SJSA1 (cell line): ENCODE measurements around the gene SLC37A1. TPM values are rescaled to one million over a fixed set of nuclear protein-coding genes. Genes with fewer than 3 reads are reported as not detected.

Experiments
- DNase-seq, 2 experiments: peaks; one replicate each; pipeline ENCODE4 v3.0.0-alpha.2; 2015 to 2020; ENCODE audit warnings: low spot score in 2 of 2, low read depth in 1 of 2
- H3K27ac ChIP-seq: fragments of 250-450 bp; sonication (Bioruptor Pico); 2 replicates; pipeline ENCODE4 v1.5.1; 2020; ENCODE audit warnings: mild to moderate bottlenecking, moderate library complexity
- H3K27me3 ChIP-seq: fragments of 250-450 bp; sonication (Bioruptor Pico); replicated peaks from 2 replicates; pipeline ENCODE4 v1.5.1; 2020; ENCODE audit warnings: mild to moderate bottlenecking, moderate library complexity
- H3K36me3 ChIP-seq: fragments of 250-450 bp; sonication (Bioruptor Pico); 2 replicates; pipeline ENCODE4 v1.5.1; 2020; ENCODE audit warnings: mild to moderate bottlenecking
- H3K4me1 ChIP-seq: fragments of 250-450 bp; sonication (Bioruptor Pico); replicated peaks from 2 replicates; pipeline ENCODE4 v1.6.1; 2021; ENCODE audit warnings: mild to moderate bottlenecking
- H3K4me3 ChIP-seq: fragments of 250-450 bp; sonication (Bioruptor Pico); 2 replicates; pipeline ENCODE4 v1.5.1; 2020; ENCODE audit warnings: mild to moderate bottlenecking
- H3K9me3 ChIP-seq: fragments of 250-450 bp; sonication (Bioruptor Pico); replicated peaks from 2 replicates; pipeline ENCODE4 v1.5.1; 2020; ENCODE audit warnings: mild to moderate bottlenecking
- total RNA-seq: library from RNA; depleted of rRNA; stranded (reverse); fragments of >200 nt; shearing (Covaris generic); gene quantifications from 2 replicates; pipeline ENCODE4 v1.2.3, GENCODE V29; 2014

The SLC37A1 gene
- total RNA-seq, 1 experiment from 2014 or later = 5.2 TPM

GRCh38 chr21:42553435-42553834, 39.8 kb downstream of the SLC37A1 start:
- Histone ChIP-seq H3K27ac (no peak overlapping the region), H3K9me3 (no peaks in the 10 kb centered on the region), H3K27me3 (no peaks in the 10 kb centered on the region), H3K36me3 (no peaks in the 10 kb centered on the region), H3K4me3 (no peak overlapping the region), H3K4me1 (no peaks in the 10 kb centered on the region)
- DNase-seq = no peak

GRCh38 chr21:42554251-42554961, 40.8 kb downstream of the SLC37A1 start:
- H3K9me3 ChIP-seq = no peaks in the 10 kb centered on the region
- DNase-seq = no peak
- no peaks in the 10 kb centered on the region for H3K4me1 ChIP-seq
- no peaks in the 10 kb centered on the region for H3K36me3 ChIP-seq
- H3K27me3 ChIP-seq = no peaks in the 10 kb centered on the region
- no peak overlapping the region for H3K27ac ChIP-seq
- H3K4me3 ChIP-seq = no peak overlapping the region

GRCh38 chr21:42555756-42556438, 42.2 kb downstream of the SLC37A1 start:
- no peaks in the 10 kb centered on the region for H3K4me1 ChIP-seq
- H3K4me3 ChIP-seq = no peak overlapping the region
- no peak for DNase-seq
- H3K27ac ChIP-seq = no peak overlapping the region
- H3K36me3 ChIP-seq = no peaks in the 10 kb centered on the region
- no peaks in the 10 kb centered on the region for H3K9me3 ChIP-seq
- H3K27me3 ChIP-seq = no peaks in the 10 kb centered on the region

GRCh38 chr21:42556476-42556875, 42.8 kb downstream of the SLC37A1 start:
- H3K27ac ChIP-seq = no peak overlapping the region
- H3K9me3 ChIP-seq = no peaks in the 10 kb centered on the region
- no peak overlapping the region for H3K4me3 ChIP-seq
- no peaks in the 10 kb centered on the region for H3K36me3 ChIP-seq
- no peak for DNase-seq
- H3K4me1 ChIP-seq = no peaks in the 10 kb centered on the region
- no peaks in the 10 kb centered on the region for H3K27me3 ChIP-seq

GRCh38 chr21:42556960-42557359, 43.3 kb downstream of the SLC37A1 start:
- Histone ChIP-seq H3K36me3 (no peaks in the 10 kb centered on the region), H3K4me1 (no peaks in the 10 kb centered on the region), H3K27me3 (no peaks in the 10 kb centered on the region), H3K4me3 (no peak overlapping the region), H3K27ac (no peak overlapping the region), H3K9me3 (no peaks in the 10 kb centered on the region)
- no peak for DNase-seq

GRCh38 chr21:42557420-42557819, 43.8 kb downstream of the SLC37A1 start:
- Histone ChIP-seq H3K27me3 (no peaks in the 10 kb centered on the region), H3K36me3 (no peaks in the 10 kb centered on the region), H3K27ac (no peak overlapping the region), H3K9me3 (no peaks in the 10 kb centered on the region), H3K4me1 (no peaks in the 10 kb centered on the region), H3K4me3 (no peak overlapping the region)
- DNase-seq = no peak

GRCh38 chr21:42558368-42558767, 44.7 kb downstream of the SLC37A1 start:
- Histone ChIP-seq H3K4me1 (no peaks in the 10 kb centered on the region), H3K4me3 (no peak overlapping the region), H3K27me3 (no peaks in the 10 kb centered on the region), H3K27ac (no peak overlapping the region), H3K36me3 (no peaks in the 10 kb centered on the region), H3K9me3 (no peaks in the 10 kb centered on the region)
- DNase-seq = no peak

- H3K27me3 ChIP-seq = no peaks in the 10 kb centered on the region
Measured at GRCh38 chr21:42558846-42559245, 45.2 kb downstream of the SLC37A1 start.

GRCh38 chr21:42559326-42559725, 45.7 kb downstream of the SLC37A1 start:
- Histone ChIP-seq H3K36me3 (no peaks in the 10 kb centered on the region), H3K27ac (no peak overlapping the region), H3K4me1 (no peaks in the 10 kb centered on the region), H3K27me3 (no peaks in the 10 kb centered on the region), H3K9me3 (no peaks in the 10 kb centered on the region), H3K4me3 (no peak overlapping the region)
- DNase-seq = no peak

More at GRCh38 chr21:42558846-42559245, 45.2 kb downstream of the SLC37A1 start:
- no peak overlapping the region for H3K27ac ChIP-seq
- no peak for DNase-seq
- no peaks in the 10 kb centered on the region for H3K4me1 ChIP-seq
- H3K9me3 ChIP-seq = no peaks in the 10 kb centered on the region
- H3K36me3 ChIP-seq = no peaks in the 10 kb centered on the region
- H3K4me3 ChIP-seq = no peak overlapping the region

- no peak for DNase-seq
- Histone ChIP-seq H3K27me3 (no peaks in the 10 kb centered on the region), H3K9me3 (no peaks in the 10 kb centered on the region), H3K27ac (no peak overlapping the region), H3K4me1 (no peaks in the 10 kb centered on the region), H3K4me3 (no peak overlapping the region), H3K36me3 (no peaks in the 10 kb centered on the region)
Measured at GRCh38 chr21:42560517-42561179, 47.0 kb downstream of the SLC37A1 start.

GRCh38 chr21:42561762-42562650, 48.4 kb downstream of the SLC37A1 start:
- Histone ChIP-seq H3K27ac (no peak overlapping the region), H3K4me3 (no peak overlapping the region), H3K4me1 (no peaks in the 10 kb centered on the region), H3K9me3 (no peaks in the 10 kb centered on the region), H3K27me3 (no peaks in the 10 kb centered on the region), H3K36me3 (no peaks in the 10 kb centered on the region)
- DNase-seq = no peak

- DNase-seq = no peak
- H3K36me3 ChIP-seq = no peaks in the 10 kb centered on the region
- H3K9me3 ChIP-seq = no peaks in the 10 kb centered on the region
- H3K27me3 ChIP-seq = no peaks in the 10 kb centered on the region
- no peak overlapping the region for H3K4me3 ChIP-seq
- H3K4me1 ChIP-seq = no peaks in the 10 kb centered on the region
- H3K27ac ChIP-seq = no peak overlapping the region
Measured at GRCh38 chr21:42562816-42563215, 49.2 kb downstream of the SLC37A1 start.

GRCh38 chr21:42563261-42563660, 49.6 kb downstream of the SLC37A1 start:
- no peak for DNase-seq
- no peaks in the 10 kb centered on the region for H3K9me3 ChIP-seq
- H3K27ac ChIP-seq = no peak overlapping the region
- H3K36me3 ChIP-seq = no peaks in the 10 kb centered on the region
- no peak overlapping the region for H3K4me3 ChIP-seq
- no peaks in the 10 kb centered on the region for H3K27me3 ChIP-seq
- H3K4me1 ChIP-seq = no peaks in the 10 kb centered on the region
